ENCODE measurements around the gene SMIM32. TPM values are rescaled to one million over a fixed set of nuclear protein-coding genes. Genes with fewer than 3 reads are reported as not detected.

Gene SMIM32
- total RNA-seq, 1 donor from 2014 or later: 0.08 TPM

- no peaks in the 10 kb centered on the region for H3K27me3 ChIP-seq (ENCODE audit: control insufficient read depth, insufficient read depth, low read length)
- H3K36me3 ChIP-seq (ENCODE audit: control insufficient read depth, insufficient read depth, low read length): no peaks in the 10 kb centered on the region
- no peak for DNase-seq (ENCODE audit: low read depth)
- TF ChIP-seq CTCF (IDR thresholded peaks at IDR 0.05; ENCODE audit: insufficient read depth, low read length, poor library complexity, severe bottlenecking): no peak
- no peak overlapping the region for H3K4me3 ChIP-seq (ENCODE audit: low read depth, low read length)
These were observed 45.3 kb downstream of the SMIM32 start for GRCh38 chr5:136147632-136148031.

- Histone ChIP-seq H3K36me3 (ENCODE audit: control insufficient read depth, insufficient read depth, low read length) (no peaks in the 10 kb centered on the region), H3K27me3 (ENCODE audit: control insufficient read depth, insufficient read depth, low read length) (no peaks in the 10 kb centered on the region), H3K4me3 (ENCODE audit: low read depth, low read length) (no peak overlapping the region)
- no peak for DNase-seq (ENCODE audit: low read depth)
- TF ChIP-seq CTCF (IDR thresholded peaks at IDR 0.05; ENCODE audit: insufficient read depth, low read length, poor library complexity, severe bottlenecking): no peak
These were observed 46.8 kb downstream of the SMIM32 start for GRCh38 chr5:136146201-136146600.

- DNase-seq (ENCODE audit: low read depth): no peak
- Histone ChIP-seq H3K36me3 (ENCODE audit: control insufficient read depth, insufficient read depth, low read length) (no peaks in the 10 kb centered on the region), H3K4me3 (ENCODE audit: low read depth, low read length) (no peak overlapping the region), H3K27me3 (ENCODE audit: control insufficient read depth, insufficient read depth, low read length) (no peaks in the 10 kb centered on the region)
- no peak for TF ChIP-seq CTCF (IDR thresholded peaks at IDR 0.05; ENCODE audit: insufficient read depth, low read length, poor library complexity, severe bottlenecking)
These were observed 47.9 kb downstream of the SMIM32 start for GRCh38 chr5:136145030-136145429.

- H3K36me3 ChIP-seq (ENCODE audit: control insufficient read depth, insufficient read depth, low read length): no peaks in the 10 kb centered on the region
- no peak for TF ChIP-seq CTCF (IDR thresholded peaks at IDR 0.05; ENCODE audit: insufficient read depth, low read length, poor library complexity, severe bottlenecking)
- H3K27me3 ChIP-seq (ENCODE audit: control insufficient read depth, insufficient read depth, low read length): no peaks in the 10 kb centered on the region
- no peak overlapping the region for H3K4me3 ChIP-seq (ENCODE audit: low read depth, low read length)
- no peak for DNase-seq (ENCODE audit: low read depth)
These were observed 49.2 kb downstream of the SMIM32 start for GRCh38 chr5:136143763-136144162.

- no peak for DNase-seq (ENCODE audit: low read depth)
- Histone ChIP-seq H3K4me3 (ENCODE audit: low read depth, low read length) (no peak overlapping the region), H3K27me3 (ENCODE audit: control insufficient read depth, insufficient read depth, low read length) (no peaks in the 10 kb centered on the region), H3K36me3 (ENCODE audit: control insufficient read depth, insufficient read depth, low read length) (no peaks in the 10 kb centered on the region)
- no peak for TF ChIP-seq CTCF (IDR thresholded peaks at IDR 0.05; ENCODE audit: insufficient read depth, low read length, poor library complexity, severe bottlenecking)
These were observed 49.6 kb downstream of the SMIM32 start for GRCh38 chr5:136143312-136143711.

- DNase-seq (ENCODE audit: low read depth): no peak
- no peak for TF ChIP-seq CTCF (IDR thresholded peaks at IDR 0.05; ENCODE audit: insufficient read depth, low read length, poor library complexity, severe bottlenecking)
These were observed 51.4 kb downstream of the SMIM32 start for GRCh38 chr5:136141561-136141960.

More at GRCh38 chr5:136141561-136141960, 51.4 kb downstream of the SMIM32 start:
- no peaks in the 10 kb centered on the region for H3K27me3 ChIP-seq (ENCODE audit: control insufficient read depth, insufficient read depth, low read length)
- no peaks in the 10 kb centered on the region for H3K36me3 ChIP-seq (ENCODE audit: control insufficient read depth, insufficient read depth, low read length)
- H3K4me3 ChIP-seq (ENCODE audit: low read depth, low read length): no peak overlapping the region
